Measurements from ENCODE around the gene MLEC. TPM values are rescaled to one million over a fixed set of nuclear protein-coding genes. Genes with fewer than 3 reads are reported as not detected.

The MLEC gene
- total RNA-seq, 1 donor from 2014 or later, result 100 TPM

- Mint-ChIP-seq H3K27me3 (ENCODE audit: insufficient read depth, low read depth) (peaks cover 7% of the 10 kb centered on the region), H3K36me3 (no peaks in the 10 kb centered on the region), H3K4me1 (peaks cover 27% of the 10 kb centered on the region), H3K9me3 (no peaks in the 10 kb centered on the region), H3K27ac (no peak overlapping the region), H3K4me3 (peak overlapping the region; percentile 95)
- Histone ChIP-seq H3K4me1 (peaks cover 18% of the 10 kb centered on the region), H3F3A (ENCODE audit: low read depth) (peaks cover 20% of the 10 kb centered on the region), H3K27ac (no peak overlapping the region), H3K9me3 (ENCODE audit: low read depth) (no peaks in the 10 kb centered on the region), H2AFZ (replicated peaks) (no peak overlapping the region), H3K4me3 (peak overlapping the region; percentile 91), H4K20me1 (ENCODE audit: low read depth) (peaks cover 31% of the 10 kb centered on the region), H3K9ac (no peak overlapping the region), H3K79me2 (ENCODE audit: low read depth) (peaks cover 35% of the 10 kb centered on the region), H3K27me3 (no peaks in the 10 kb centered on the region), H3K36me3 (no peaks in the 10 kb centered on the region), H3K4me2 (peak overlapping the region; percentile 93)
- TF ChIP-seq EZH2phosphoT487 (IDR thresholded peaks at IDR 0.05) (no peak), CTCF (IDR thresholded peaks at IDR 0.05) (no peak), EZH2 (IDR thresholded peaks at IDR 0.05) (no peak)
- no peak for DNase-seq (ENCODE audit: low spot score)
Observed at GRCh38 chr12:120685522-120685921, 1.4 kb upstream of the MLEC start.

- Histone ChIP-seq H3K79me2 (ENCODE audit: low read depth) (peaks cover 42% of the 10 kb centered on the region), H3K27ac (peak overlapping the region; percentile 99), H3K36me3 (no peaks in the 10 kb centered on the region), H3K9me3 (ENCODE audit: low read depth) (no peaks in the 10 kb centered on the region), H3F3A (ENCODE audit: low read depth) (peaks cover 20% of the 10 kb centered on the region), H3K4me2 (peak overlapping the region; percentile 93), H2AFZ (replicated peaks) (peak overlapping the region; percentile 98), H3K9ac (peak overlapping the region; percentile 90), H3K27me3 (no peaks in the 10 kb centered on the region), H3K4me1 (peaks cover 18% of the 10 kb centered on the region), H4K20me1 (ENCODE audit: low read depth) (peaks cover 38% of the 10 kb centered on the region), H3K4me3 (peak overlapping the region; percentile 91)
- TF ChIP-seq EZH2phosphoT487 (IDR thresholded peaks at IDR 0.05) (no peak), CTCF (IDR thresholded peaks at IDR 0.05) (no peak), EZH2 (IDR thresholded peaks at IDR 0.05) (no peak)
- Mint-ChIP-seq H3K9me3 (no peaks in the 10 kb centered on the region), H3K4me1 (peaks cover 33% of the 10 kb centered on the region), H3K27me3 (ENCODE audit: insufficient read depth, low read depth) (peaks cover 7% of the 10 kb centered on the region), H3K4me3 (peak overlapping the region; percentile 95), H3K27ac (peak overlapping the region; percentile 93), H3K36me3 (no peaks in the 10 kb centered on the region)
- peak; percentile 100 for DNase-seq (ENCODE audit: low spot score)
Observed at GRCh38 chr12:120686151-120686689, 729 bp upstream of the MLEC start.

GRCh38 chr12:120687578-120688289 lies 785 bp downstream of the MLEC start:
- Histone ChIP-seq H3K9me3 (ENCODE audit: low read depth) (no peaks in the 10 kb centered on the region), H3K9ac (peak overlapping the region; percentile 75), H4K20me1 (ENCODE audit: low read depth) (peaks cover 53% of the 10 kb centered on the region), H3K4me2 (peak overlapping the region; percentile 99), H3K36me3 (no peaks in the 10 kb centered on the region), H3K4me1 (peaks cover 18% of the 10 kb centered on the region), H3K27ac (no peak overlapping the region), H3K79me2 (ENCODE audit: low read depth) (peaks cover 57% of the 10 kb centered on the region), H3F3A (ENCODE audit: low read depth) (peaks cover 24% of the 10 kb centered on the region), H3K4me3 (peak overlapping the region; percentile 91), H3K27me3 (no peaks in the 10 kb centered on the region), H2AFZ (replicated peaks) (no peak overlapping the region)
- Mint-ChIP-seq H3K9me3 (no peaks in the 10 kb centered on the region), H3K4me3 (peak overlapping the region; percentile 94), H3K27ac (peak overlapping the region; percentile 6), H3K27me3 (ENCODE audit: insufficient read depth, low read depth) (peaks cover 7% of the 10 kb centered on the region), H3K4me1 (peaks cover 47% of the 10 kb centered on the region), H3K36me3 (no peaks in the 10 kb centered on the region)
- peak; percentile 62 for DNase-seq (ENCODE audit: low spot score)
- TF ChIP-seq EZH2phosphoT487 (IDR thresholded peaks at IDR 0.05) (no peak), EZH2 (IDR thresholded peaks at IDR 0.05) (no peak), CTCF (IDR thresholded peaks at IDR 0.05) (no peak)

Data from neural progenitor cell (in vitro differentiated cells).